HG02798 (cell line): ENCODE measurements around the gene LRRC36.
"Not testable (repeated sequence)": the region's sequence is repeated elsewhere in the genome, so short reads cannot be mapped to it uniquely, and the experiment has no call there.

Source experiments
- ATAC-seq: cut with Tn5 transposase; IDR thresholded peaks from one replicate; pipeline ENCODE4 v1.9.1; 2021; ENCODE audit warnings: mild to moderate bottlenecking; ENCODE audit not compliant: unreplicated experiment, poor library complexity

LRRC36 gene

GRCh38 chr16:67399218-67399733 lies 72.7 kb downstream of the LRRC36 start:
- ATAC-seq = no peak

GRCh38 chr16:67399749-67400704 lies 73.4 kb downstream of the LRRC36 start:
- no peak for ATAC-seq

- no peak for ATAC-seq
Observed at GRCh38 chr16:67400901-67401300, 74.3 kb downstream of the LRRC36 start.

GRCh38 chr16:67403976-67404555 lies 77.5 kb downstream of the LRRC36 start:
- no peak for ATAC-seq

- ATAC-seq = no peak
Observed at GRCh38 chr16:67404740-67405226, 78.2 kb downstream of the LRRC36 start.

GRCh38 chr16:67405336-67405735 lies 78.7 kb downstream of the LRRC36 start:
- ATAC-seq = no peak

- ATAC-seq = no peak
Observed at GRCh38 chr16:67406111-67406971, 79.7 kb downstream of the LRRC36 start.

- no peak for ATAC-seq
Observed at GRCh38 chr16:67407176-67407787, 80.7 kb downstream of the LRRC36 start.

- no peak for ATAC-seq
Observed at GRCh38 chr16:67407788-67408452, 81.3 kb downstream of the LRRC36 start.

GRCh38 chr16:67409631-67410030 lies 83.0 kb downstream of the LRRC36 start:
- no peak for ATAC-seq

GRCh38 chr16:67411339-67411738 lies 84.7 kb downstream of the LRRC36 start:
- ATAC-seq = no peak

GRCh38 chr16:67412294-67412693 lies 85.7 kb downstream of the LRRC36 start:
- no peak for ATAC-seq

- ATAC-seq = no peak
Observed at GRCh38 chr16:67413978-67414911, 87.6 kb downstream of the LRRC36 start.

- not testable (repeated sequence) for ATAC-seq
Observed at GRCh38 chr16:67415421-67415820, 88.8 kb downstream of the LRRC36 start.

- ATAC-seq = peak; percentile 77
Observed at GRCh38 chr16:67415872-67416793, 89.5 kb downstream of the LRRC36 start, which contains the start of gene ZDHHC1. ZDHHC1 (minus strand) TSS chr16:67416477; CDS start chr16:67407775, 8,702 bp downstream.

- no peak for ATAC-seq
Observed at GRCh38 chr16:67417333-67418061, 90.9 kb downstream of the LRRC36 start.
